Motor neuron (in vitro differentiated cells): ENCODE results near the gene AXIN2. TPM values are rescaled to one million over a fixed set of nuclear protein-coding genes. Genes with fewer than 3 reads are reported as not detected.
"Not testable (repeated sequence)": the region's sequence is repeated elsewhere in the genome, so short reads cannot be mapped to it uniquely, and the experiment has no call there.

ENCODE experiments used
- ATAC-seq, 8 experiments: fragments of 200-7000 bp; cut with Tn5 transposase; replicated peaks in 6 of 8; 2 replicates each; pipeline ENCODE4 v1.8.0; 2021; ENCODE audit warnings: mild to moderate bottlenecking in 8 of 8, moderate library complexity in 8 of 8
- H3K27ac ChIP-seq, 2 donors: fragments of 250-450 bp; sonication (Bioruptor Pico); 2 replicates each; pipeline ENCODE4 v1.9.0; 2021; ENCODE audit warnings: antibody characterized with exemption in 2 of 2, mild to moderate bottlenecking in 2 of 2, moderate library complexity in 1 of 2
- H3K4me1 ChIP-seq, 2 donors: fragments of 250-450 bp; sonication (Bioruptor Pico); replicated peaks in 1 of 2; 2 replicates each; pipeline ENCODE4 v1.6.1; 2021; ENCODE audit warnings: antibody characterized with exemption in 2 of 2, mild to moderate bottlenecking in 2 of 2, moderate library complexity in 1 of 2
- H3K4me3 ChIP-seq, 5 donors: fragments of 250-450 bp; sonication (Bioruptor Pico); 2 replicates each; pipeline ENCODE4 v1.9.0; 2021; ENCODE audit warnings: antibody characterized with exemption in 5 of 5, mild to moderate bottlenecking in 5 of 5, moderate library complexity in 4 of 5
- WGBS, 10 experiments: fragments of 450-650 bp; shearing (Covaris generic); methylation state at CpG; one replicate each; pipeline ENCODE4 v1.0.0; 2022; 5-methylcytosine and 5-hydroxymethylcytosine counted together
- in situ Hi-C, 9 experiments: fragments of 400-800 bp; cut with MboI; loops; one replicate each; pipeline ENCODE4 v1.15.0; 2021; ENCODE audit warnings: low sequenced_read_pairs in 9 of 9, low pct_unique_long_range_greater_than_20kb in 2 of 9; ENCODE audit not compliant: unreplicated experiment in 9 of 9
- total RNA-seq, 8 experiments: library from RNA; unstranded; fragments of 300-600 nt; gene quantifications; 2 replicates each; pipeline versions ENCODE4 v1.2.3 to v1.2.4, GENCODE V29; 2022

AXIN2 gene
- total RNA-seq, 8 experiments from 2014 or later = 2.0 to 18.7 (median 8.4) TPM

- no peak overlapping the region for H3K4me3 ChIP-seq
- H3K27ac ChIP-seq = no peak overlapping the region
- peaks cover 3 to 7% of the 10 kb centered on the region in 2 donors for H3K4me1 ChIP-seq
- ATAC-seq = no peak
- in situ Hi-C loops = no loop called here
Observed at GRCh38 chr17:65487990-65488389, 73.5 kb downstream of the AXIN2 start.

GRCh38 chr17:65487161-65487560 is 74.3 kb downstream of the AXIN2 start:
- 40 to 100% (median 89%) methylated on average over 1 to 3 of the region's 7 CpGs; no CpG with 5 or more reads in 3 of the 10 experiments for WGBS, 10 experiments
- Histone ChIP-seq H3K4me3 (no peak overlapping the region), H3K4me1 (peaks cover 3 to 7% of the 10 kb centered on the region in 2 donors), H3K27ac (no peak overlapping the region)
- in situ Hi-C loops = no loop called here
- no peak for ATAC-seq

GRCh38 chr17:65485388-65486299 is 75.8 kb downstream of the AXIN2 start:
- WGBS, 10 experiments = 17 to 93% (median 81%) methylated on average over 2 to 6 of the region's 9 CpGs
- no peak for ATAC-seq
- H3K27ac ChIP-seq = no peak overlapping the region
- H3K4me3 ChIP-seq = no peak overlapping the region
- H3K4me1 ChIP-seq = peaks cover 3 to 7% of the 10 kb centered on the region in 2 donors
- in situ Hi-C loops = no loop called here

- H3K4me3 ChIP-seq, H3K4me1 ChIP-seq, in situ Hi-C loops, ATAC-seq, H3K27ac ChIP-seq: not testable (repeated sequence)
- no CpG with 5 or more reads among the region's 24 CpGs for WGBS, 10 experiments
Observed at GRCh38 chr17:65484405-65484804, 77.0 kb downstream of the AXIN2 start.

GRCh38 chr17:65483438-65483837 is 78.0 kb downstream of the AXIN2 start:
- 80 to 100% (median 92%) methylated on average over 1 to 7 of the region's 10 CpGs; no CpG with 5 or more reads in 2 of the 10 experiments for WGBS, 10 experiments
- ATAC-seq = no peak
- Histone ChIP-seq H3K4me1 (no peaks in the 10 kb centered on the region), H3K4me3 (no peak overlapping the region), H3K27ac (no peak overlapping the region)
- in situ Hi-C loops = no loop called here

- no peaks in the 10 kb centered on the region for H3K4me1 ChIP-seq
- no peak for ATAC-seq
- no peak overlapping the region for H3K4me3 ChIP-seq
- in situ Hi-C loops = no loop called here
- WGBS, 10 experiments = 30 to 92% (median 49%) methylated on average over 1 to 3 of the region's 3 CpGs; no CpG with 5 or more reads in 2 of the 10 experiments
- H3K27ac ChIP-seq = no peak overlapping the region
Observed at GRCh38 chr17:65482201-65482600, 79.2 kb downstream of the AXIN2 start.

GRCh38 chr17:65479282-65479681 is 82.2 kb downstream of the AXIN2 start:
- in situ Hi-C loops = no loop called here
- WGBS, 10 experiments = 92 to 100% (median 100%) methylated on average over 1 to 2 of the region's 2 CpGs; no CpG with 5 or more reads in 7 of the 10 experiments
- ATAC-seq = no peak
- Histone ChIP-seq H3K27ac (no peak overlapping the region), H3K4me1 (peaks cover 0 to 8% of the 10 kb centered on the region in 2 donors), H3K4me3 (no peak overlapping the region)
